A549 (cell line): ENCODE results near the gene KRT23. TPM values are rescaled to one million over a fixed set of nuclear protein-coding genes. Genes with fewer than 3 reads are reported as not detected.

Source experiments
- ATAC-seq, 2 experiments: fragments of 200-7000 bp in 1 of 2; fragments of >200 bp in 1 of 2; cut with Nextera tagmentation in 1 of 2; cut with Tn5 transposase in 1 of 2; 3 replicates each; pipeline versions ENCODE4 v1.8.0 to v1.9.1; 2018 to 2020; ENCODE audit warnings: mild to moderate bottlenecking in 1 of 2, moderate library complexity in 1 of 2
- CTCF ChIA-PET: fragments of 300-600 bp; sonication (Branson Sonifier 250); formaldehyde crosslinking; extraction: SDS; loops from one replicate; lab custom pipeline; 2021; ENCODE audit warnings: antibody characterized with exemption, inconsistent platforms; lab: Yijun Ruan, JAX
- POLR2A ChIA-PET: fragments of 350-600 bp; formaldehyde crosslinking; extraction: SDS; loops from one replicate; lab custom pipeline; 2021; ENCODE audit warnings: antibody characterized with exemption, inconsistent platforms; lab: Yijun Ruan, JAX
- DNase-seq, 2 experiments: peaks; one replicate each; pipeline versions ENCODE4 v3.0.0 to v3.0.0-alpha.2; 2011 to 2016; ENCODE audit warnings: low read depth in 1 of 2, low spot score in 1 of 2
- FAIRE-seq: peaks from 2 replicates; lab custom pipeline; 2011; peaks lifted over from hg19 to GRCh38; lab: Jason Lieb, UNC
- H3K27ac ChIP-seq, 2 experiments: fragments of >200 bp; sonication (Bioruptor Twin); formaldehyde crosslinking; 3 replicates each; pipeline ENCODE4 v1.5.1; 2016 to 2017
- H3K4me1 ChIP-seq: fragments of >200 bp; sonication (Bioruptor Twin); formaldehyde crosslinking; 3 replicates; pipeline ENCODE4 v1.6.1; 2016
- H3K4me2 ChIP-seq: fragments of >200 bp; sonication (Bioruptor Twin); formaldehyde crosslinking; 3 replicates; pipeline ENCODE4 v1.6.1; 2016
- H3K4me3 ChIP-seq: fragments of >200 bp; sonication (Bioruptor Twin); formaldehyde crosslinking; 3 replicates; pipeline ENCODE4 v1.5.1; 2016
- H3K9me3 ChIP-seq: fragments of >200 bp; sonication (Bioruptor Twin); formaldehyde crosslinking; 3 replicates; pipeline ENCODE4 v1.6.1; 2016
- ELK1 ChIP-seq: fragments of 150-350 bp; IDR thresholded peaks from 2 replicates; pipeline ENCODE4 v1.6.1; 2014; ENCODE audit warnings: low read depth, mild to moderate bottlenecking, low read length
- RAD21 ChIP-seq, 2 experiments: fragments of >200 bp in 1 of 2; sonication (Bioruptor Twin) in 1 of 2; formaldehyde crosslinking in 1 of 2; IDR thresholded peaks in 1 of 2; conservative IDR thresholded peaks in 1 of 2; 2 replicates in 1 of 2; 3 replicates in 1 of 2; pipeline ENCODE4 v1.6.1; 2012 to 2018; ENCODE audit warnings: inconsistent platforms in 1 of 2
- polyA plus RNA-seq, 4 experiments: library from polyadenylated mRNA; depleted of rRNA in 3 of 4; stranded (reverse); fragments of >200 nt; fragmentation: RNase III in 1 of 4; extraction: RNeasy Plus Mini Kit Qiagen cat#74134 plus additional on column Dnase treatment in 1 of 4; gene quantifications; 2 replicates in 3 of 4; 3 replicates in 1 of 4; pipeline ENCODE4 v1.2.3, GENCODE V29; 2011 to 2017

Gene KRT23
- polyA plus RNA-seq, 2 of the 4 experiments (the other 2 are of a cell fraction), result not detected

- H3K4me1 ChIP-seq, result no peaks in the 10 kb centered on the region
- H3K4me2 ChIP-seq, result no peak overlapping the region
- peak; percentile 48 to 71; a peak in 3 of 6 replicates for ATAC-seq
- FAIRE-seq, result peak; percentile 46
- no peaks in the 10 kb centered on the region for H3K9me3 ChIP-seq
- TF ChIP-seq ELK1, result no peak
- 0 out of 5 replicates have a peak, but pooled peaks of 1 of the 2 experiments have one; percentile 2 for TF ChIP-seq RAD21 (conservative IDR thresholded peaks at IDR 0.05 in 1 of 2, IDR thresholded peaks at IDR 0.05 in 1 of 2)
- CTCF ChIA-PET, result interaction anchor here (0.8 to 1.6 kb wide), 14 partner anchors 9 to 794 kb away, joined by 3 to 6 read pairs (median 4); partner anchors contain the start of gene KRT20
- H3K4me3 ChIP-seq, result no peak overlapping the region
- H3K27ac ChIP-seq, result 0 out of 6 replicates have a peak overlapping the region, but pooled peaks of 1 of the 2 experiments have one; percentile 2
- POLR2A ChIA-PET, result interaction anchor here (0.7 kb wide), 1 partner anchor 54 kb away, joined by 4 read pairs; no protein-coding TSS in a partner anchor
- DNase-seq, result no peak
Measured at GRCh38 chr17:40873255-40873654, 64.2 kb downstream of the KRT23 start.

Other genes with a start within 250 kb of the KRT23 start
Only the 30 nearest of the 33 such genes appear.
- gene KRT25, start 182.3 kb downstream of the KRT23 start, polyA plus RNA-seq (2011; rRNA removed), result not detected in 2 replicates
- not detected in 3 replicates for gene KRT25, start 182.3 kb downstream of the KRT23 start, polyA plus RNA-seq (2017; fragmentation: RNase III; extraction: RNeasy Plus Mini Kit Qiagen cat#74134 plus additional on column Dnase treatment)
- gene KRT26, start 165.4 kb downstream of the KRT23 start, polyA plus RNA-seq (2011; rRNA removed), result not detected in 2 replicates
- gene KRT26, start 165.4 kb downstream of the KRT23 start, polyA plus RNA-seq (2017; fragmentation: RNase III; extraction: RNeasy Plus Mini Kit Qiagen cat#74134 plus additional on column Dnase treatment), result not detected in 3 replicates
- gene KRT27, start 155.1 kb downstream of the KRT23 start, polyA plus RNA-seq (2011; rRNA removed), result not detected in 2 replicates
- gene KRT27, start 155.1 kb downstream of the KRT23 start, polyA plus RNA-seq (2017; fragmentation: RNase III; extraction: RNeasy Plus Mini Kit Qiagen cat#74134 plus additional on column Dnase treatment), result not detected in 3 replicates
- gene KRT28, start 137.7 kb downstream of the KRT23 start, polyA plus RNA-seq (2011; rRNA removed), result not detected in 2 replicates
- not detected in 3 replicates for gene KRT28, start 137.7 kb downstream of the KRT23 start, polyA plus RNA-seq (2017; fragmentation: RNase III; extraction: RNeasy Plus Mini Kit Qiagen cat#74134 plus additional on column Dnase treatment)
- 59.8 and 89.8 TPM in 2 replicates for gene KRT10, start 115.0 kb downstream of the KRT23 start, polyA plus RNA-seq (2011; rRNA removed)
- gene KRT10, start 115.0 kb downstream of the KRT23 start, polyA plus RNA-seq (2017; fragmentation: RNase III; extraction: RNeasy Plus Mini Kit Qiagen cat#74134 plus additional on column Dnase treatment), result 89.1 to 96.2 TPM (median 95.9 TPM) in 3 replicates
- gene KRT12, start 70.4 kb downstream of the KRT23 start, polyA plus RNA-seq (2011; rRNA removed), result not detected in 2 replicates
- gene KRT12, start 70.4 kb downstream of the KRT23 start, polyA plus RNA-seq (2017; fragmentation: RNase III; extraction: RNeasy Plus Mini Kit Qiagen cat#74134 plus additional on column Dnase treatment), result not detected in 3 replicates
- gene KRT20, start 52.4 kb downstream of the KRT23 start, polyA plus RNA-seq (2011; rRNA removed), result 0.28 and 0.34 TPM in 2 replicates
- not detected in 3 replicates for gene KRT20, start 52.4 kb downstream of the KRT23 start, polyA plus RNA-seq (2017; fragmentation: RNase III; extraction: RNeasy Plus Mini Kit Qiagen cat#74134 plus additional on column Dnase treatment)
- not detected in 2 replicates for gene KRT39, start 29.3 kb upstream of the KRT23 start, polyA plus RNA-seq (2011; rRNA removed)
- not detected in 3 replicates for gene KRT39, start 29.3 kb upstream of the KRT23 start, polyA plus RNA-seq (2017; fragmentation: RNase III; extraction: RNeasy Plus Mini Kit Qiagen cat#74134 plus additional on column Dnase treatment)
- gene KRT40, start 46.7 kb upstream of the KRT23 start, polyA plus RNA-seq (2011; rRNA removed), result not detected in 2 replicates
- gene KRT40, start 46.7 kb upstream of the KRT23 start, polyA plus RNA-seq (2017; fragmentation: RNase III; extraction: RNeasy Plus Mini Kit Qiagen cat#74134 plus additional on column Dnase treatment), result not detected in 3 replicates
- gene KRTAP3-3, start 56.5 kb upstream of the KRT23 start, polyA plus RNA-seq (2011; rRNA removed), result not detected in 2 replicates
- not detected in 3 replicates for gene KRTAP3-3, start 56.5 kb upstream of the KRT23 start, polyA plus RNA-seq (2017; fragmentation: RNase III; extraction: RNeasy Plus Mini Kit Qiagen cat#74134 plus additional on column Dnase treatment)
- gene KRTAP3-2, start 62.3 kb upstream of the KRT23 start, polyA plus RNA-seq (2011; rRNA removed), result not detected in 2 replicates
- gene KRTAP3-2, start 62.3 kb upstream of the KRT23 start, polyA plus RNA-seq (2017; fragmentation: RNase III; extraction: RNeasy Plus Mini Kit Qiagen cat#74134 plus additional on column Dnase treatment), result not detected in 3 replicates
- not detected in 2 replicates for gene KRTAP3-1, start 71.5 kb upstream of the KRT23 start, polyA plus RNA-seq (2011; rRNA removed)
- gene KRTAP3-1, start 71.5 kb upstream of the KRT23 start, polyA plus RNA-seq (2017; fragmentation: RNase III; extraction: RNeasy Plus Mini Kit Qiagen cat#74134 plus additional on column Dnase treatment), result not detected in 3 replicates
- not detected in 2 replicates for gene KRTAP1-5, start 89.6 kb upstream of the KRT23 start, polyA plus RNA-seq (2011; rRNA removed)
- not detected in 3 replicates for gene KRTAP1-5, start 89.6 kb upstream of the KRT23 start, polyA plus RNA-seq (2017; fragmentation: RNase III; extraction: RNeasy Plus Mini Kit Qiagen cat#74134 plus additional on column Dnase treatment)
- gene KRTAP1-4, start 92.5 kb upstream of the KRT23 start, polyA plus RNA-seq (2011; rRNA removed), result not detected in 2 replicates
- gene KRTAP1-4, start 92.5 kb upstream of the KRT23 start, polyA plus RNA-seq (2017; fragmentation: RNase III; extraction: RNeasy Plus Mini Kit Qiagen cat#74134 plus additional on column Dnase treatment), result not detected in 3 replicates
- gene KRTAP1-3, start 97.2 kb upstream of the KRT23 start, polyA plus RNA-seq (2011; rRNA removed), result not detected in 2 replicates
- not detected in 3 replicates for gene KRTAP1-3, start 97.2 kb upstream of the KRT23 start, polyA plus RNA-seq (2017; fragmentation: RNase III; extraction: RNeasy Plus Mini Kit Qiagen cat#74134 plus additional on column Dnase treatment)
- gene KRTAP1-1, start 103.8 kb upstream of the KRT23 start, polyA plus RNA-seq (2011; rRNA removed), result not detected in 2 replicates
- not detected in 3 replicates for gene KRTAP1-1, start 103.8 kb upstream of the KRT23 start, polyA plus RNA-seq (2017; fragmentation: RNase III; extraction: RNeasy Plus Mini Kit Qiagen cat#74134 plus additional on column Dnase treatment)
- not detected in 2 replicates for gene KRTAP2-1, start 109.7 kb upstream of the KRT23 start, polyA plus RNA-seq (2011; rRNA removed)
- gene KRTAP2-1, start 109.7 kb upstream of the KRT23 start, polyA plus RNA-seq (2017; fragmentation: RNase III; extraction: RNeasy Plus Mini Kit Qiagen cat#74134 plus additional on column Dnase treatment), result not detected in 3 replicates
- gene KRTAP2-2, start 117.6 kb upstream of the KRT23 start, polyA plus RNA-seq (2011; rRNA removed), result not detected in 2 replicates
- not detected in 3 replicates for gene KRTAP2-2, start 117.6 kb upstream of the KRT23 start, polyA plus RNA-seq (2017; fragmentation: RNase III; extraction: RNeasy Plus Mini Kit Qiagen cat#74134 plus additional on column Dnase treatment)
- gene KRTAP2-3, start 122.5 kb upstream of the KRT23 start, polyA plus RNA-seq (2011; rRNA removed), result not detected in 2 replicates
- gene KRTAP2-3, start 122.5 kb upstream of the KRT23 start, polyA plus RNA-seq (2017; fragmentation: RNase III; extraction: RNeasy Plus Mini Kit Qiagen cat#74134 plus additional on column Dnase treatment), result 0.10 TPM in 1 of 3 replicates, not detected in the others
- gene KRTAP2-4, start 128.2 kb upstream of the KRT23 start, polyA plus RNA-seq (2011; rRNA removed), result not detected in 2 replicates
- not detected in 3 replicates for gene KRTAP2-4, start 128.2 kb upstream of the KRT23 start, polyA plus RNA-seq (2017; fragmentation: RNase III; extraction: RNeasy Plus Mini Kit Qiagen cat#74134 plus additional on column Dnase treatment)
- gene KRTAP4-7, start 146.5 kb upstream of the KRT23 start, polyA plus RNA-seq (2011; rRNA removed), result not detected in 2 replicates
- gene KRTAP4-7, start 146.5 kb upstream of the KRT23 start, polyA plus RNA-seq (2017; fragmentation: RNase III; extraction: RNeasy Plus Mini Kit Qiagen cat#74134 plus additional on column Dnase treatment), result not detected in 3 replicates
- gene KRTAP4-8, start 160.5 kb upstream of the KRT23 start, polyA plus RNA-seq (2011; rRNA removed), result not detected in 2 replicates
- gene KRTAP4-8, start 160.5 kb upstream of the KRT23 start, polyA plus RNA-seq (2017; fragmentation: RNase III; extraction: RNeasy Plus Mini Kit Qiagen cat#74134 plus additional on column Dnase treatment), result not detected in 3 replicates
- gene KRTAP4-16, start 164.6 kb upstream of the KRT23 start, polyA plus RNA-seq (2011; rRNA removed), result not detected in 2 replicates
- not detected in 3 replicates for gene KRTAP4-16, start 164.6 kb upstream of the KRT23 start, polyA plus RNA-seq (2017; fragmentation: RNase III; extraction: RNeasy Plus Mini Kit Qiagen cat#74134 plus additional on column Dnase treatment)
- gene KRTAP4-9, start 167.7 kb upstream of the KRT23 start, polyA plus RNA-seq (2011; rRNA removed), result not detected in 2 replicates
- gene KRTAP4-9, start 167.7 kb upstream of the KRT23 start, polyA plus RNA-seq (2017; fragmentation: RNase III; extraction: RNeasy Plus Mini Kit Qiagen cat#74134 plus additional on column Dnase treatment), result not detected in 3 replicates
- gene KRTAP4-11, start 180.7 kb upstream of the KRT23 start, polyA plus RNA-seq (2011; rRNA removed), result not detected in 2 replicates
- gene KRTAP4-11, start 180.7 kb upstream of the KRT23 start, polyA plus RNA-seq (2017; fragmentation: RNase III; extraction: RNeasy Plus Mini Kit Qiagen cat#74134 plus additional on column Dnase treatment), result not detected in 3 replicates
- not detected in 2 replicates for gene KRTAP4-12, start 186.5 kb upstream of the KRT23 start, polyA plus RNA-seq (2011; rRNA removed)
- not detected in 3 replicates for gene KRTAP4-12, start 186.5 kb upstream of the KRT23 start, polyA plus RNA-seq (2017; fragmentation: RNase III; extraction: RNeasy Plus Mini Kit Qiagen cat#74134 plus additional on column Dnase treatment)
- not detected in 2 replicates for gene KRTAP4-6, start 202.9 kb upstream of the KRT23 start, polyA plus RNA-seq (2011; rRNA removed)
- gene KRTAP4-6, start 202.9 kb upstream of the KRT23 start, polyA plus RNA-seq (2017; fragmentation: RNase III; extraction: RNeasy Plus Mini Kit Qiagen cat#74134 plus additional on column Dnase treatment), result not detected in 3 replicates
- gene KRTAP4-5, start 212.2 kb upstream of the KRT23 start, polyA plus RNA-seq (2011; rRNA removed), result not detected in 2 replicates
- gene KRTAP4-5, start 212.2 kb upstream of the KRT23 start, polyA plus RNA-seq (2017; fragmentation: RNase III; extraction: RNeasy Plus Mini Kit Qiagen cat#74134 plus additional on column Dnase treatment), result not detected in 3 replicates
- not detected in 2 replicates for gene KRTAP4-4, start 223.1 kb upstream of the KRT23 start, polyA plus RNA-seq (2011; rRNA removed)
- gene KRTAP4-4, start 223.1 kb upstream of the KRT23 start, polyA plus RNA-seq (2017; fragmentation: RNase III; extraction: RNeasy Plus Mini Kit Qiagen cat#74134 plus additional on column Dnase treatment), result not detected in 3 replicates
- gene KRTAP4-3, start 230.6 kb upstream of the KRT23 start, polyA plus RNA-seq (2011; rRNA removed), result not detected in 2 replicates
- not detected in 3 replicates for gene KRTAP4-3, start 230.6 kb upstream of the KRT23 start, polyA plus RNA-seq (2017; fragmentation: RNase III; extraction: RNeasy Plus Mini Kit Qiagen cat#74134 plus additional on column Dnase treatment)